SIG-M5 treated with dmso at 0.1 percent for 504 hours (cell line): Measurements from ENCODE around the gene HNRNPH2.
A peak's percentile ranks its signal among the peaks of the same experiment; 100 is the strongest.

Experiments
- DNase-seq: peaks from one replicate; lab custom pipeline; 2025; ENCODE audit not compliant: unreplicated experiment; lab: John Stamatoyannopoulos, UW

HNRNPH2 gene, protein sequence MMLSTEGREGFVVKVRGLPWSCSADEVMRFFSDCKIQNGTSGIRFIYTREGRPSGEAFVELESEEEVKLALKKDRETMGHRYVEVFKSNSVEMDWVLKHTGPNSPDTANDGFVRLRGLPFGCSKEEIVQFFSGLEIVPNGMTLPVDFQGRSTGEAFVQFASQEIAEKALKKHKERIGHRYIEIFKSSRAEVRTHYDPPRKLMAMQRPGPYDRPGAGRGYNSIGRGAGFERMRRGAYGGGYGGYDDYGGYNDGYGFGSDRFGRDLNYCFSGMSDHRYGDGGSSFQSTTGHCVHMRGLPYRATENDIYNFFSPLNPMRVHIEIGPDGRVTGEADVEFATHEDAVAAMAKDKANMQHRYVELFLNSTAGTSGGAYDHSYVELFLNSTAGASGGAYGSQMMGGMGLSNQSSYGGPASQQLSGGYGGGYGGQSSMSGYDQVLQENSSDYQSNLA

GRCh38 chrX:101407748-101408531 lies at the start of gene HNRNPH2, which contains the start of gene GLA:
Gene HNRNPH2 (plus strand): TSS chrX:101408222. CDS start chrX:101411989, 3,767 bp downstream.
Gene GLA (minus strand): TSS chrX:101407925. CDS start chrX:101407903, 22 bp downstream.
- DNase-seq = peak; percentile 98

- DNase-seq = no peak
Measured at GRCh38 chrX:101359966-101360365, 48.1 kb upstream of the HNRNPH2 start.

DNA sequence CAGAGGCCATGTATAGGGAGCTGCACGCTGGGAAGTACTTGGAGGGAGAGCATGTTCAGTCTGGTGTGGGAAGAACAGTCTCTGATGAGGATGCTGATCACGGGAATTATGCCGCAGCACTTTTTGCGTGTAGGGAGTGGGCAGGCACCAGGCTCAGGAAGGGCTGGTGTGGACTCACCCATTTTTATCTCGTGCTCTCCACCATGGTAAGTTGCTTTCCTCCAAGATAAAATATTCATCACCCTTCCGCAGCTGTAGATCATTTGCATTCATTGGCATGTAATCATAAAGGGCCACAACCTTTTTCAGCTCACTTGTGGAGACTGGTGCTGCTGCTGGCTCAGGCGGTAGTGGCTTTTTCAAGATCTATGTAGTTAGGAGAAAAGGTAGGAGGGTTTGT lies 47.6 kb upstream of the HNRNPH2 start:
- DNase-seq = no peak

DNA sequence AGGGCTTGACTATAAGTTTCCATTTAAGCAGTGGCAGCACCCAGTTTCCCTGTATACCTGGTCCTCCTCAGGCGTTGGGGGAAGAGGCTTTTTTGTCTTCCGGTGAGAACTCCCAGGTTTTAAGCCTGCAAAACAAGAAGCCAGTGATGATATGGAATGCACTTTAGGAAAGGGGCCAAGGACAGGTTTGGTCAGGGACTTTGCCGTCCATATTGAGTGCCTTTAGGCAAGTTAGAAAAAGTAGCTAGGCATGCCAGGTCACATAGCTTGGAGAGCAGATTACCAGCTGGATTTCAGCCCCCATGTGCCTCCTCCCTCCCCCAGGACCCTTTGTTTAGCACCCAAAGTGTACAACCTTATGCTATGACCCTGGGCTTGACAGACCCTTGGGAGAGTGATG lies 45.9 kb upstream of the HNRNPH2 start:
- no peak for DNase-seq

DNA sequence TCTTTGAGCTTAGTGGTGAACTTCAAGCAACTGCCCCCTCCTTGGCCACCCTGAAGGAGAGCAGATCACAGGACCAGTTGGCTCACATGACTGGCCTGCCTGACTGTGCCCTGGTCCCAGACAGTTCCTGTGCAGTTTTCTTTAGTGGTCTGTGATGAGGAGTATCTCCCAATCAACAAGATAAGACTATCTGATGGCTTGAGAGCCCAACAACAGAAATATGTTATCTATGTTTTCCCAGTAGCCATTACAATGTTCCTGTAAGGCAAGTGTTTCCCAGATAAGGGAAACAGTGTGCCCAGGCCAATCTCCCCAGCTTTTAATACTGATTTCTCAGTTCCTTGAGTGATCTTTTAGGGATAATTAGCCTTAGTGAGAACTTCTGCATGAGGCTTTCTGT lies 45.3 kb upstream of the HNRNPH2 start:
- no peak for DNase-seq

GRCh38 chrX:101365301-101365795 lies 42.7 kb upstream of the HNRNPH2 start:
- DNase-seq = no peak

- DNase-seq = no peak
Measured at GRCh38 chrX:101368800-101369199, 39.2 kb upstream of the HNRNPH2 start.

GRCh38 chrX:101369687-101370086 lies 38.3 kb upstream of the HNRNPH2 start:
- DNase-seq = no peak

- no peak for DNase-seq
Measured at GRCh38 chrX:101370888-101371504, 37.0 kb upstream of the HNRNPH2 start.

DNA sequence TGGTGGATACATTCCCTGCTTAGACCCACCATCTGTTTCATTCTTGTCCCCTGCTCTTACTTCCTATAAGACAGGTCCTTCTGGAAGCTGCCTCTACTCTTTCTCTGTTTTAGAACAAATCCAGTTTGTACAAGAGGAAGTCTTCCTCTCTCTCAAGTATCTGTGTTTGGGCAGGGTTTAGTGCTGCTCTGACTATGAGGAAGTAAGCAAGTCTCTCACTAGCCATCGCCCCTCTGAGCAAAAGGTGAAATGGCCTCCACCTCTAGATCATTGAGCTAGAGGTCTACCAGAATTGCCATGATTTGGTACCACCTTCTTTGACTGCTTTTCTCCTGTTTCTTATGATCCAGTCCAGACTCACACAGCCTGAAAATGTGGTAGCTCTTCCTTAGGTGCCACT lies 30.5 kb upstream of the HNRNPH2 start:
- peak; percentile 26 for DNase-seq

- peak; percentile 72 for DNase-seq
Measured at GRCh38 chrX:101383679-101384205, 24.3 kb upstream of the HNRNPH2 start.

- DNase-seq = no peak
Measured at GRCh38 chrX:101385026-101385684, 22.9 kb upstream of the HNRNPH2 start.

DNA sequence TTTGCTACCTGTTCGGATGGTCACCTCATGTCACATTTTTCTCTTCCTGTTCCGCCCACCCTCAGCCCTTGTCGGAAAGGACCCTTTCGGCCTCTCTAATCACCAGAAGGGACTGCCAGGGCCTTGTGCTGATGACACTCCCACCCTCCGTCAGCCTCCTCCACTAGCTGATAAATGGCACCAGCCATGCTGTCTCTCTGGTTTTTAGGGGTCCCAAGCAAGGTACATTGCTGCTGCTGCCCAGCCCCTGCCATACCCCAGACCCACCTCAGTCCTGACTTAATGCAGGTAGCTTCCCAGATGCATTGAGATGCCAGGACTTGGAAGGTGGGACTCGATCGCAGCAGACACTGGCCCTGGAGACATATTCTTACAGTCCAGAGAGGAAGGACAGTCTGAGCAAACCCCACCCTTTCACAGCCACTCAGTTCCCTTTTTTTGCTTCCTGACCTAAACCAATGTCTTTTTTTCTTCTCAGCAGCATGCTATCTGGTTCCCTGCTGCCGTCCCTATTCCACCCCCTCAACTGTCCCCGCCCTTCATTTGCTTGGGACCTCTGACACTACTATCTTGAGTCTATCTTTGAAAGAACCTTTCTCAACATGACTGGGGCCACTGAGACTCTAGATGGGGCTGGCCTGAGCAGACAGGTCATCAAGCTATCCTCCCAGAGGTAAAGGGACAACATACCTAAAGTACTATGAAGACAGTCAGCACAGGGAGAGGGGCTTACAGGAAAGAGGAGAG lies 22.1 kb upstream of the HNRNPH2 start, which contains the start of gene BTK:
Gene BTK, minus strand, starts transcription at position 397 of the 747 bp plus-strand sequence. CDS start 10,907 bp downstream, outside the sequence.
- peak; percentile 94 for DNase-seq

DNA sequence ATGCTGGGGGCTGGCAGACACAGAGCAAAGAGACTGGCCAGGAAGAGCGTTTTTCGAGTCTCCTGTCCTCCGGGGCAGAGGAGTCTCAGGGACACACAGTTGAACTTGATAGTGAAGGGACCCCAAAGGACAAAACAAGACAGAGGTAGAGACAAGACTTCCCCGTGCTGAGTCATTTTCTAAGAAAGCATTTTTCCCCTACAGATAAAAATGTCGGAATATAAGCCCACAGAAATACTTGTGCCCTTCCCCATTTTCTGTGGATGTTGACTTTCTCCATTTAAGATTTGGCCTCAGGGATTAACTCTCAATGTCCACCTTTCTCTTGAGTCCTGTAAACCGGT lies 21.5 kb upstream of the HNRNPH2 start:
- no peak for DNase-seq

DNA sequence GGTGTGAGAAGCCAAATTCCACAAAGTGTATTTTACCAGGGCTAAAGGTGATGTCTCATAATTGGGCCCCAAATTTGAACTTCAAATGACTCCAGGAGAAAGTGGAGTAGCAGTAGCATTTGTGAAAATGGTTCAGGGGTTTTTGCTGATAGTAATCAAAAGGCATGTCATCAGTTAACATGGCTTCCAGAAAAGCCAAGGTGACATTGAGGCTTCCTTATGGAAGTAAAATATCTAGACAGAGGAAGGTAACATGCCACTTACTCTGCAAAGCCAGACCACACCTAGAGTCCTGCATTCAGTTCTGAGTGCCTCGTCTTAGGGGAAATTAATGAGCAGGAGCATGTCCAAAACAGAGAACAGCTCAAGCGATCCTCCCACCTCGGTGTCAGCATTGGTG lies 19.4 kb upstream of the HNRNPH2 start:
- no peak for DNase-seq

GRCh38 chrX:101390664-101391525 lies 17.1 kb upstream of the HNRNPH2 start, which contains the start of gene RPL36A:
Gene RPL36A (plus strand): TSS chrX:101391011. CDS start chrX:101391044, 33 bp downstream.
- peak; percentile 92 for DNase-seq

- no peak for DNase-seq
Measured at GRCh38 chrX:101391831-101392230, 16.2 kb upstream of the HNRNPH2 start.

- DNase-seq = no peak
Measured at GRCh38 chrX:101393530-101394305, 14.3 kb upstream of the HNRNPH2 start.
